ENCODE measurements around the gene RHOBTB1. TPM values are rescaled to one million over a fixed set of nuclear protein-coding genes. Genes with fewer than 3 reads are reported as not detected.
"Not testable (repeated sequence)": the region's sequence is repeated elsewhere in the genome, so short reads cannot be mapped to it uniquely, and the experiment has no call there.

RHOBTB1 gene
- total RNA-seq, 4 donors from 2014 or later = 15.5 to 44.0 (median 25.3) TPM

- H3K27ac ChIP-seq = no peak overlapping the region
- no peaks in the 10 kb centered on the region for H3K36me3 ChIP-seq
- no peak for TF ChIP-seq EP300 (IDR thresholded peaks at IDR 0.05)
- TF ChIP-seq, protein P1, sequence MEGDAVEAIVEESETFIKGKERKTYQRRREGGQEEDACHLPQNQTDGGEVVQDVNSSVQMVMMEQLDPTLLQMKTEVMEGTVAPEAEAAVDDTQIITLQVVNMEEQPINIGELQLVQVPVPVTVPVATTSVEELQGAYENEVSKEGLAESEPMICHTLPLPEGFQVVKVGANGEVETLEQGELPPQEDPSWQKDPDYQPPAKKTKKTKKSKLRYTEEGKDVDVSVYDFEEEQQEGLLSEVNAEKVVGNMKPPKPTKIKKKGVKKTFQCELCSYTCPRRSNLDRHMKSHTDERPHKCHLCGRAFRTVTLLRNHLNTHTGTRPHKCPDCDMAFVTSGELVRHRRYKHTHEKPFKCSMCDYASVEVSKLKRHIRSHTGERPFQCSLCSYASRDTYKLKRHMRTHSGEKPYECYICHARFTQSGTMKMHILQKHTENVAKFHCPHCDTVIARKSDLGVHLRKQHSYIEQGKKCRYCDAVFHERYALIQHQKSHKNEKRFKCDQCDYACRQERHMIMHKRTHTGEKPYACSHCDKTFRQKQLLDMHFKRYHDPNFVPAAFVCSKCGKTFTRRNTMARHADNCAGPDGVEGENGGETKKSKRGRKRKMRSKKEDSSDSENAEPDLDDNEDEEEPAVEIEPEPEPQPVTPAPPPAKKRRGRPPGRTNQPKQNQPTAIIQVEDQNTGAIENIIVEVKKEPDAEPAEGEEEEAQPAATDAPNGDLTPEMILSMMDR (IDR thresholded peaks at IDR 0.05) = no peak
- TF ChIP-seq POLR2A (IDR thresholded peaks at IDR 0.05) = no peak
- no peak for TF ChIP-seq POLR2AphosphoS5 (IDR thresholded peaks at IDR 0.05)
- no peaks in the 10 kb centered on the region for H3K9me3 ChIP-seq
- no peaks in the 10 kb centered on the region for H3K27me3 ChIP-seq
- no peak overlapping the region for H3K4me3 ChIP-seq
- ATAC-seq = no peak
- H3K4me1 ChIP-seq = no peaks in the 10 kb centered on the region
Measured at GRCh38 chr10:60834401-60834800, 109.6 kb downstream of the RHOBTB1 start.

DNA sequence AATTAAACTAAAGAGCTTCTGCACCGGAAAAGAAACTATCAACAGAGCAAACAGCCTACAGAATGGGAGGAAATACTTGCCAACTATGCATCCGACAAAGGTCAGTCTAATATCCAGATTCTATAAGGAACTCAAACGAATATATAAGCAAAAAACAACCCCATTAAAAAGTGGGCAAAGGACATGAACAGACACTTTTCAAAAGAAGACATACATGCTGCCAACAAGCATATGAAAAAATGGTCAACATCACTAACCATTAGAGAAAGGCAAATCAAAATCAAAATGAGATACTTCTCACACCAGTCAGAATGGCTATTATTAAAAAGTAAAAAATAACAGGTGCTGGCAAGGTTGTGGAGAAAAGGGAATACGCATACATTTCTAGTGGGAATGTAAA is 111.8 kb downstream of the RHOBTB1 start:
- not testable (repeated sequence) for ATAC-seq, H3K4me1 ChIP-seq, H3K27ac ChIP-seq, H3K4me3 ChIP-seq, H3K27me3 ChIP-seq, H3K9me3 ChIP-seq, H3K36me3 ChIP-seq
- 87 to 96% methylated on average over 4 of the region's 4 CpGs for WGBS, 2 donors (ENCODE audit: low coverage in 1 of 2)

- Histone ChIP-seq H3K27ac (no peak overlapping the region), H3K36me3 (no peaks in the 10 kb centered on the region), H3K4me3 (no peak overlapping the region), H3K27me3 (no peaks in the 10 kb centered on the region), H3K9me3 (no peaks in the 10 kb centered on the region), H3K4me1 (peaks cover 0 to 8% (median 0%) of the 10 kb centered on the region in 3 donors)
- ATAC-seq = no peak
- 30 to 71% methylated on average over 1 of the region's 1 CpG for WGBS, 2 donors (ENCODE audit: low coverage in 1 of 2)
- TF ChIP-seq POLR2AphosphoS5 (IDR thresholded peaks at IDR 0.05) = no peak
- no peak for TF ChIP-seq EP300 (IDR thresholded peaks at IDR 0.05)
- TF ChIP-seq POLR2A (IDR thresholded peaks at IDR 0.05) = no peak
- TF ChIP-seq, protein P1 (IDR thresholded peaks at IDR 0.05) = no peak
Measured at GRCh38 chr10:60828489-60828852, 115.5 kb downstream of the RHOBTB1 start.

DNA sequence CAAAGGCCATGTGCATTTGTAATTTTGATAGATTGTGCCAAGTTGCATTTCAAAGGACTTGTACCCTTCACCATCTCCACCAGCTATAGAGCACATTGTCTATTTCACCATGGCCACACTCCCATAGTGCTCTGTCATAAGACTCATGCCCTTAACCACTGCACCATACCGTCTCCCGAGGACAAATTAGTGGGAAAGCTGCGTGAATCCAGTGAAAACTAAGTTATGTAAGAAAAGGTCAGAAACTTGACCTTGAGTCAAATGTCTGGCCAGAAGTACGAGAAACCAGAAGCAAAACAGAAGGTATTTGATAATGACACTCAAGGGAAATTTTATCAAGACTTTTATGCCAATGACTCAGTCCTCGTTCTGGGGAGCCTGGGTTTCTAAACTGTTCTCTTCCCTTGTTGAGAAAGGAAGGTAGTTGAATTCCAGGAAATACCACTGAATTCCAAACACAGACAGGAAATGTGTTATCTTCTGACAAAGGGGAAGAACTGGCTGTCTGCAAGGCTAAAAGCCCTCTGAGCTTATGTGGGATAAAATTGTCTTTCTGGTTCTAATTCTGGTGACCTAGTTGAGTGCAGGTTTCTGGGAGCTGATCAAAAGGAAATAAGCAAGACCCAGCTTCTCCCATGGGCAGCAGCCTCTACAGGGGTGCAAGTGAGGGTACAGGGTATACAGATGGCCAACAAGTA is 116.0 kb downstream of the RHOBTB1 start:
- ATAC-seq = peak; percentile 70
- no peaks in the 10 kb centered on the region for H3K9me3 ChIP-seq
- H3K27ac ChIP-seq = no peak overlapping the region
- peaks cover 0 to 11% (median 0%) of the 10 kb centered on the region in 3 donors for H3K4me1 ChIP-seq
- no peak overlapping the region for H3K4me3 ChIP-seq
- no peaks in the 10 kb centered on the region for H3K36me3 ChIP-seq
- TF ChIP-seq POLR2AphosphoS5 (IDR thresholded peaks at IDR 0.05) (peak; percentile 37), POLR2A (IDR thresholded peaks at IDR 0.05) (no peak), EP300 (IDR thresholded peaks at IDR 0.05) (no peak)
- TF ChIP-seq, protein P1 (IDR thresholded peaks at IDR 0.05) = no peak
- 16 to 73% methylated on average over 3 to 5 of the region's 5 CpGs for WGBS, 2 donors (ENCODE audit: low coverage in 1 of 2)
- no peaks in the 10 kb centered on the region for H3K27me3 ChIP-seq

DNA sequence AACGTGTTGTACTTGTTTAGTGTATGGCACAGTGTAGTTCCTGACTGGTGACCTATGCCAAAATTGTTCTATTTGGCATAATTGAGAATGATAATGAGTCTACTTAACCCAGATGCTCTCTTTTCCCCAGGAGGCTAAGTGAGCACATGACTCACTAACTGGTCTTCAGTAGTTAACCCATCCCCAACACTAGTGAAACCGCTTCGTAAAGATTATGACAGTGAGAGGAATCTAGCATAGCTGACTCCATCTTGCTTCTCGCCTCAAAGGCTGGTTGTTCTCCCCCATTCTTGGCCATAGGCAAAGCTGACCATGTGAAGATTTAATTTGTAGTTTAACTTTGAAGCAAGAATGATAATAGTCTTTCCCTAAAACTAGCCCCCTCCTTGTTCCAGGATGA is 118.5 kb downstream of the RHOBTB1 start:
- Histone ChIP-seq H3K27ac (no peak overlapping the region), H3K9me3 (no peaks in the 10 kb centered on the region), H3K4me1 (peaks cover 0 to 15% (median 0%) of the 10 kb centered on the region in 3 donors), H3K27me3 (no peaks in the 10 kb centered on the region), H3K36me3 (no peaks in the 10 kb centered on the region), H3K4me3 (no peak overlapping the region)
- TF ChIP-seq POLR2A (IDR thresholded peaks at IDR 0.05) (no peak), POLR2AphosphoS5 (IDR thresholded peaks at IDR 0.05) (no peak), EP300 (IDR thresholded peaks at IDR 0.05) (no peak)
- TF ChIP-seq, protein P1 (IDR thresholded peaks at IDR 0.05) = no peak
- no peak for ATAC-seq
- 97 to 100% methylated on average over 2 to 3 of the region's 4 CpGs for WGBS, 2 donors (ENCODE audit: low coverage in 1 of 2)
